Karpas-422 (cell line): ENCODE results near the gene PLA2G12A. TPM values are rescaled to one million over a fixed set of nuclear protein-coding genes. Genes with fewer than 3 reads are reported as not detected.
A peak's percentile ranks its signal among the peaks of the same experiment; 100 is the strongest.

Experiments used
- DNase-seq: peaks from one replicate; pipeline ENCODE4 v3.0.0-alpha.2; 2015
- H2AFZ ChIP-seq: fragments of 200-600 bp; sonication (generic); 2 replicates; pipeline ENCODE4 v1.6.1; 2014; ENCODE audit warnings: antibody characterized with exemption, low read length, mixed read lengths
- H3K27ac ChIP-seq: fragments of 200-600 bp; sonication (generic); 2 replicates; pipeline ENCODE4 v1.5.1; 2014; ENCODE audit warnings: mild to moderate bottlenecking, low read length, moderate library complexity
- H3K27me3 ChIP-seq: fragments of 200-600 bp; sonication (generic); 2 replicates; pipeline ENCODE4 v1.6.1; 2014; ENCODE audit warnings: low read length, mixed read lengths
- H3K36me3 ChIP-seq: fragments of 200-600 bp; sonication (generic); 2 replicates; pipeline ENCODE4 v1.6.1; 2014; ENCODE audit warnings: low read length, mixed read lengths; ENCODE audit not compliant: insufficient read depth
- H3K4me1 ChIP-seq: fragments of 200-600 bp; sonication (generic); 2 replicates; pipeline ENCODE4 v1.6.1; 2014; ENCODE audit warnings: mild to moderate bottlenecking, low read length, mixed read lengths
- H3K4me2 ChIP-seq: fragments of 200-600 bp; sonication (generic); 2 replicates; pipeline ENCODE4 v1.6.1; 2014; ENCODE audit warnings: low read length, low read depth, mild to moderate bottlenecking; ENCODE audit not compliant: poor library complexity, severe bottlenecking
- H3K4me3 ChIP-seq: fragments of 200-600 bp; sonication (generic); 2 replicates; pipeline ENCODE4 v1.5.1; 2014; ENCODE audit warnings: mild to moderate bottlenecking, antibody characterized with exemption, low read length, mixed read lengths
- H3K79me2 ChIP-seq: fragments of 200-600 bp; sonication (generic); 2 replicates; pipeline ENCODE4 v1.6.1; 2014; ENCODE audit warnings: mild to moderate bottlenecking, low read length, mixed read lengths
- H3K9ac ChIP-seq: fragments of 200-600 bp; sonication (generic); 2 replicates; pipeline ENCODE4 v1.6.0; 2014; ENCODE audit warnings: low read length
- H3K9me2 ChIP-seq: fragments of 200-600 bp; sonication (generic), shearing (Covaris generic); replicated peaks from 2 replicates; pipeline ENCODE4 v1.6.0; 2014; ENCODE audit warnings: mild to moderate bottlenecking, low read length, moderate library complexity; ENCODE audit not compliant: insufficient read depth
- H3K9me3 ChIP-seq: fragments of 300-700, 200-600 bp; sonication (generic); 2 replicates; pipeline ENCODE4 v1.6.1; 2014; ENCODE audit warnings: low read length, mixed read lengths
- H4K20me1 ChIP-seq: fragments of 200-600 bp; sonication (generic); 2 replicates; pipeline ENCODE4 v1.6.1; 2014; ENCODE audit warnings: mild to moderate bottlenecking, antibody characterized with exemption, low read length, low read depth; ENCODE audit not compliant: insufficient read depth
- total RNA-seq: library from RNA; depleted of rRNA; stranded (reverse); fragments of >200 nt; shearing (Covaris generic); gene quantifications from 2 replicates; pipeline ENCODE4 v1.2.3, GENCODE V29; 2014; ENCODE audit warnings: low replicate concordance; rRNA removed

The PLA2G12A gene
- total RNA-seq = 5.8 and 20.6 TPM in 2 replicates

GRCh38 chr4:109729718-109730618 lies at the start of gene PLA2G12A:
PLA2G12A (minus strand) TSS chr4:109730070; CDS start chr4:109729809, 261 bp downstream.
- Histone ChIP-seq H2AFZ (peak within 1 kb of the TSS; percentile 98), H3K27me3 (no peaks in the 10 kb centered on the region), H3K9ac (peak within 1 kb of the TSS; percentile 78), H3K79me2 (peaks cover 39% of the 10 kb centered on the region), H3K4me2 (peak within 1 kb of the TSS; percentile 95), H4K20me1 (peaks cover 10% of the 10 kb centered on the region; the same call in 1 of the 2 replicates), H3K27ac (no peak within 1 kb of the TSS), H3K4me1 (peaks cover 23% of the 10 kb centered on the region), H3K4me3 (peak within 1 kb of the TSS; percentile 77), H3K36me3 (no peaks in the 10 kb centered on the region), H3K9me3 (no peaks in the 10 kb centered on the region), H3K9me2 (no peaks in the 10 kb centered on the region)
- peak; percentile 90 for DNase-seq

DNA sequence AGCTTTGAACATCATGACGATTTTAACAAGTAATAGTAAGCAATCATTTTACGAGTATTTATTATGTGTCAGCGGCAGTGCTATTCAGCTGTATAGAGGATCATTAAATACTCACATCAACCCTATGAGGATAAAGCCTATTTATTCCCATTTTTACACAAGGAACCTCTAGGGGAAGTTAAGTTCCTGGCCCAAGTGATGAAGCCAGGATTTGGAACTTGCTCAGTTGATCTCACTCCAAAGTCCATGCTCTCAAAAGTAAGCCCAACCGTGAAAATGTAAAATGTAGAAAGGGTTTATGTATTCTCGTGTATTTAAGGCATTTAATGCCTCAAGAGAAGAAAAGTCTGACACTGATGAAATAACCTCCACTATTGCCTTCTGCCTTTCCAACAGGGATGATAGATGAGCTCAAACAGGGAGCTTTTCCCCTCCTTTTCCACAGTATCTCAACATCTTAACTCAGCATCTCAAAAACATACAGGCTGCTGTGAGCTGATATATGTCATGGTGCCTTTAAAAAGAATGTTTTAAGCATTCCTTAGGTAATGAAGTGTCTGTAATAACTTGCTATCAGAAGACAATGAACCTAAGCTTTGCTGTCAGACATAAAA lies 35.0 kb upstream of the PLA2G12A start:
- Histone ChIP-seq H3K9me3 (no peaks in the 10 kb centered on the region), H3K9me2 (no peaks in the 10 kb centered on the region), H3K4me1 (no peaks in the 10 kb centered on the region), H3K9ac (no peak overlapping the region), H2AFZ (no peak overlapping the region), H3K36me3 (no peaks in the 10 kb centered on the region), H4K20me1 (no peaks in the 10 kb centered on the region), H3K4me3 (no peak overlapping the region), H3K4me2 (no peak overlapping the region), H3K27ac (no peak overlapping the region), H3K79me2 (no peaks in the 10 kb centered on the region), H3K27me3 (no peaks in the 10 kb centered on the region)
- no peak for DNase-seq

- no peak overlapping the region for H2AFZ ChIP-seq
- H3K4me3 ChIP-seq = no peak overlapping the region
- no peaks in the 10 kb centered on the region for H3K9me2 ChIP-seq
- H3K36me3 ChIP-seq = no peaks in the 10 kb centered on the region
- no peaks in the 10 kb centered on the region for H3K27me3 ChIP-seq
- no peaks in the 10 kb centered on the region for H3K9me3 ChIP-seq
- H3K9ac ChIP-seq = no peak overlapping the region
- no peak overlapping the region for H3K4me2 ChIP-seq
- no peak overlapping the region for H3K27ac ChIP-seq
- no peaks in the 10 kb centered on the region for H3K79me2 ChIP-seq
- H3K4me1 ChIP-seq = no peaks in the 10 kb centered on the region
- DNase-seq = no peak
- no peaks in the 10 kb centered on the region for H4K20me1 ChIP-seq
Measured at GRCh38 chr4:109764376-109764775, 34.5 kb upstream of the PLA2G12A start.

GRCh38 chr4:109760682-109761081 lies 30.8 kb upstream of the PLA2G12A start:
- no peak for DNase-seq
- Histone ChIP-seq H3K4me3 (no peak overlapping the region), H4K20me1 (no peaks in the 10 kb centered on the region), H2AFZ (no peak overlapping the region), H3K9me2 (no peaks in the 10 kb centered on the region), H3K4me2 (no peak overlapping the region), H3K9ac (no peak overlapping the region), H3K36me3 (no peaks in the 10 kb centered on the region), H3K9me3 (no peaks in the 10 kb centered on the region), H3K4me1 (no peaks in the 10 kb centered on the region), H3K27ac (no peak overlapping the region), H3K79me2 (no peaks in the 10 kb centered on the region), H3K27me3 (no peaks in the 10 kb centered on the region)

GRCh38 chr4:109755656-109756055 lies 25.8 kb upstream of the PLA2G12A start:
- Histone ChIP-seq H3K27me3 (no peaks in the 10 kb centered on the region), H3K9me2 (no peaks in the 10 kb centered on the region), H3K9ac (no peak overlapping the region), H3K36me3 (no peaks in the 10 kb centered on the region), H3K9me3 (no peaks in the 10 kb centered on the region), H3K27ac (no peak overlapping the region), H2AFZ (no peak overlapping the region), H3K4me3 (no peak overlapping the region), H3K4me2 (no peak overlapping the region), H4K20me1 (no peaks in the 10 kb centered on the region), H3K79me2 (no peaks in the 10 kb centered on the region), H3K4me1 (no peaks in the 10 kb centered on the region)
- DNase-seq = no peak

DNA sequence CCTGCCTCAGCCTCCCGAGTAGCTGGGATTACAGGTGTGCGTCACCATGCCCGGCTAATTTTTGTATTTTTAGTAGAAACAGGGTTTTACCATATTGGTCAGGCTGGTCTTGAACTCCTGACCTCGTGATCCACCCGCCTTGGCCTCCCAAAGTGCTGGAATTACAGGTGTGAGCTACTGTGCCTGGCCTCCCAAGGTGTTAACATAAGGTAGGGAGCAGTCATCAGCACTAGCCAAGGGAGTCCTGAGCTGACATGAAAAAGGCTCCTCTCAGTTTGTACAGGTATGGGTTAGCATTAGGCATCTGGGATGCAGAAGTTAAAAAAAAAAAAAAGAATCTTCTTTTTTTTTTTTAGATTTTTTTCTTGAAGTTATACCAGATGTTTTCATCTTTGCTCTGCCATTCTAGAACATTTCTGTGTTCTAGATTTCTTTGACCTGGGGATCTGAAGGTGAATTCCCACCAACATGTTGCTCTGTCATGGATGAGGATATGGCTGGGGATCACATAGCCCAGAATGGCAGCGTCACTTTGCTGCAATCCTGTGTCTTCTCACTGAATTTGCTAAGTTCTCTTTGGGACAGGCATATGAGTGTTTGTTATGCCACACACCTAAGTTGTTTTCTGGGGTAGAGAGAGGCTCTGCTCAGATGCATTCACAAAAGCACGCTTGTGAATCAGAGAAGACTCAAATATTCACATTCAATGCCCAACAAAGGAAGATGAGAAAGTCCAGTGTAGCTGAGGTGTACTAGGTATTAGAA lies 24.4 kb upstream of the PLA2G12A start:
- H3K9ac ChIP-seq = no peak overlapping the region
- no peak overlapping the region for H3K4me3 ChIP-seq
- no peak overlapping the region for H3K4me2 ChIP-seq
- no peaks in the 10 kb centered on the region for H3K36me3 ChIP-seq
- DNase-seq = no peak
- no peaks in the 10 kb centered on the region for H3K9me3 ChIP-seq
- no peaks in the 10 kb centered on the region for H3K9me2 ChIP-seq
- no peaks in the 10 kb centered on the region for H3K4me1 ChIP-seq
- no peaks in the 10 kb centered on the region for H4K20me1 ChIP-seq
- no peaks in the 10 kb centered on the region for H3K27me3 ChIP-seq
- H3K79me2 ChIP-seq = no peaks in the 10 kb centered on the region
- H2AFZ ChIP-seq = no peak overlapping the region
- H3K27ac ChIP-seq = no peak overlapping the region

DNA sequence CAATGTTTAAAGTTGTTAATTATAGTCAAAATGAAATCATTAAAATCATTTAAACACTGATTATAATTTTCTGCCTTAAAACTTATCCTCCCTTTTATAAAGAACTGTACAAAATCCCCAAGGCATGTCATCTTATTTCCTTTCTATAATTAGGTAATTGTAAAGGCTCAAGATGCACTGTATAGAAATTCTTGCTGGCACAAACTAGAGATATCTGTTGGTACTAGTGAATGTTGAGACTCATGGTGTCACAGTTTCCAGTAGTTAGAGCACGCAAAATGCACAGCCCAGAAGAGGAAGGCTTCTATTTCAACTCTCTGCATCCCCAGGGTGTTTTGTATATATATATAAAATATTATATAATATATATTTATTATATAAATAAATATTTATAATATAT lies 22.7 kb upstream of the PLA2G12A start:
- no peak overlapping the region for H3K27ac ChIP-seq
- H2AFZ ChIP-seq = no peak overlapping the region
- H3K4me2 ChIP-seq = no peak overlapping the region

GRCh38 chr4:109751852-109752251 lies 22.0 kb upstream of the PLA2G12A start:
- Histone ChIP-seq H3K27ac (no peak overlapping the region), H3K9ac (no peak overlapping the region), H3K4me2 (no peak overlapping the region), H3K9me2 (no peaks in the 10 kb centered on the region), H3K9me3 (no peaks in the 10 kb centered on the region), H3K4me1 (no peaks in the 10 kb centered on the region), H3K4me3 (no peak overlapping the region), H3K79me2 (no peaks in the 10 kb centered on the region), H3K36me3 (no peaks in the 10 kb centered on the region), H2AFZ (no peak overlapping the region), H4K20me1 (no peaks in the 10 kb centered on the region), H3K27me3 (no peaks in the 10 kb centered on the region)
- DNase-seq = no peak

More for the DNA sequence above, 22.7 kb upstream of the PLA2G12A start:
- Histone ChIP-seq H3K9ac (no peak overlapping the region), H3K79me2 (no peaks in the 10 kb centered on the region), H3K36me3 (no peaks in the 10 kb centered on the region), H3K9me3 (no peaks in the 10 kb centered on the region), H4K20me1 (no peaks in the 10 kb centered on the region), H3K4me3 (no peak overlapping the region), H3K27me3 (no peaks in the 10 kb centered on the region), H3K9me2 (no peaks in the 10 kb centered on the region), H3K4me1 (no peaks in the 10 kb centered on the region)
- no peak for DNase-seq
